HUES48 (cell line): ENCODE data around the gene ADARB1.

Experiments used
- H3K27ac ChIP-seq: one replicate; pipeline ENCODE4 v1.7.0; 2013; ENCODE audit warnings: low read depth, low read length, inconsistent platforms
- H3K27me3 ChIP-seq: 2 replicates; pipeline ENCODE4 v1.6.1; 2013; ENCODE audit warnings: mild to moderate bottlenecking, low read length; ENCODE audit not compliant: control insufficient read depth, insufficient read depth
- H3K36me3 ChIP-seq: 2 replicates; pipeline ENCODE4 v1.6.1; 2013; ENCODE audit warnings: low read length; ENCODE audit not compliant: control insufficient read depth, insufficient read depth
- H3K4me1 ChIP-seq: 2 replicates; pipeline ENCODE4 v1.6.1; 2013; ENCODE audit warnings: mild to moderate bottlenecking, low read length; ENCODE audit not compliant: control insufficient read depth, insufficient read depth
- H3K4me3 ChIP-seq: 2 replicates; pipeline ENCODE4 v1.5.1; 2013; ENCODE audit warnings: mild to moderate bottlenecking, low read depth, low read length
- H3K9ac ChIP-seq: 2 replicates; pipeline ENCODE4 v1.6.1; 2013; ENCODE audit warnings: mild to moderate bottlenecking, low read depth, low read length, moderate library complexity
- H3K9me3 ChIP-seq: 2 replicates; pipeline ENCODE4 v1.6.1; 2013; ENCODE audit warnings: low read length; ENCODE audit not compliant: control insufficient read depth, insufficient read depth

The ADARB1 gene

DNA sequence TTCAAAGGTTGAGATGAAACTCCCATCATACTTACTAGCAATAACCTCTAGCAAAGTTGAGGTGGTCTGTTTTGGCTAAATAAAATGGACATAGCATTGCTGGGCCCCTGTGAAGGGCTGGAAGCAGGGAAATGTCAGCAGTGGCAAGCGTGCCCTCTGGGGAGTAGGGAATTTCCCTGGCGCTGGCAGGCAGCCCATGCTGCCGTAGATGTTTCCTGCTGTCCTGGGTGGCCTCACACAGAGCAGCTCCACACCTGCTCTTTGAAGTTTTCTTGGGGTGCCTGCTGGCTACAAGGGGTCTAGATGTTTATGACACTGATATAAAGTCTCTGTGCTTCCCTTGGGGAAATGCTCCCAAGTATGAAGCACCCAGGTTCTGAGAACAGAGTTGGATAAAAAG lies 30.2 kb downstream of the ADARB1 start:
- H3K27ac ChIP-seq, result no peak overlapping the region
- H3K4me3 ChIP-seq, result no peak overlapping the region

DNA sequence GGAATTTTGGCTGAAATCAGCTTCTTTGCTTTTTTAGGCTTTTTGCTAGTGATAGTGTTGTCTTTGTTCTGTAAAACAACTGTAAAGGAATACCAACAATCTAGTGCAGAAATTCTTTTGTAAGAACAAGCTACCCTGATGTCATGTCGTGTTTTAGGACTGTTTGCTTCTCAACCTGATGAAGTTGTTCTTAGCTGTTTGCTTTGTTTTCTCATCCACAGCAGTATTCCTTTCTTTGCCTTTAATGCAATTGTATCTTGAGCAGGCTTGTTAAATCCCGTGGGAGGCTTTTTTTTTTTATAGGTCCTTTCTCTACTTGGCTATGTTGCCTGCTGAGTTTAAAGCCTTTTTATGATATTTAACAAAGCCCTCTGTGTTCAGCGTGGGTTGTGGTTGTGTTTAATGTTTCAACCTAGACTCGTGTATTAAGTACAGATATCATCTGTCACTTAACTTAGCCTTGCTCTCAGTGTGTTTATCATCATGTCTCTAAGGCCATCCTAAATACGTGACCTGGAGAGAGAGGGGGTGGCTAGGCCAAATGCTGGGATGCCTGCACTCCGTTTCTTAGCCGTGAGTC lies 31.6 kb downstream of the ADARB1 start:
- Histone ChIP-seq H3K27me3 (no peaks in the 10 kb centered on the region), H3K4me3 (no peak overlapping the region), H3K9me3 (no peaks in the 10 kb centered on the region), H3K4me1 (no peaks in the 10 kb centered on the region), H3K27ac (no peak overlapping the region), H3K9ac (no peak overlapping the region), H3K36me3 (no peaks in the 10 kb centered on the region)

More for the DNA sequence above, 30.2 kb downstream of the ADARB1 start:
- no peaks in the 10 kb centered on the region for H3K9me3 ChIP-seq
- H3K36me3 ChIP-seq, result no peaks in the 10 kb centered on the region
- H3K9ac ChIP-seq, result no peak overlapping the region
- no peaks in the 10 kb centered on the region for H3K27me3 ChIP-seq
- no peaks in the 10 kb centered on the region for H3K4me1 ChIP-seq

DNA sequence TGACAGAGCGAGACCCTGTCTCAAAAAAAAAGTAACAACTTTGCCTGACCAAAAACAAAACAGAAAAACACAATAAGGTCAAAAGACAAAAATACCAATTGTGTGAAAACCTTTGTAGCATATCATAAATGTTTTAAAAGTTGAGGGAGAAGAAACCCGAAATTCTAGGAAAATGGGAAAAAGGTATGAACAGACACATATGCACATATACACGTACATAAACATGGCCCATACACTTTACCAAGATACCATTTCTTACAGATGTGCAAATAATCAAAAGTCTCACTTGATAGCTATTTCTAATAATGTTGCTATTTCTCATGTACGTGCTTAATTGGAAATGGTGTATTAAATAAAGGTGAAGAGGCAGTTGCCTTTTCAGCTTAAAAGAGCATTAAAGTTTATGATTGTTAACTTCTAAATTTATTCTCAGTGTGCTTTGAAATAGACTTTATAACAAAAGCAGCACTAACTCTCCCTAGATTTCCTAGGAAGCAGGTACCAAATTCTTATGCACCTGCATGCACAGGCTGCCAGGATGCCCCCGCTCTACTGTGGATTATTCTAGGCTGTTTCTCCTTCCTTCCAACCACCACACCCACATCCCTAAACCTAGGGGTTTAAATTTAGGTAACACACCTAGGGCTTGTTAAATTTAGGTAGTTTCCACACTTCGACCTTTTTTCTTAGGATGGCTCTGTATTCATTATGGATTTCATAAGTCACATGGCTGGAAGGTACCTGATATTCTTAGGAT lies 33.8 kb downstream of the ADARB1 start:
- Histone ChIP-seq H3K27ac (no peak overlapping the region), H3K27me3 (no peaks in the 10 kb centered on the region), H3K9ac (no peak overlapping the region), H3K9me3 (no peaks in the 10 kb centered on the region), H3K4me3 (no peak overlapping the region), H3K4me1 (no peaks in the 10 kb centered on the region), H3K36me3 (no peaks in the 10 kb centered on the region)

DNA sequence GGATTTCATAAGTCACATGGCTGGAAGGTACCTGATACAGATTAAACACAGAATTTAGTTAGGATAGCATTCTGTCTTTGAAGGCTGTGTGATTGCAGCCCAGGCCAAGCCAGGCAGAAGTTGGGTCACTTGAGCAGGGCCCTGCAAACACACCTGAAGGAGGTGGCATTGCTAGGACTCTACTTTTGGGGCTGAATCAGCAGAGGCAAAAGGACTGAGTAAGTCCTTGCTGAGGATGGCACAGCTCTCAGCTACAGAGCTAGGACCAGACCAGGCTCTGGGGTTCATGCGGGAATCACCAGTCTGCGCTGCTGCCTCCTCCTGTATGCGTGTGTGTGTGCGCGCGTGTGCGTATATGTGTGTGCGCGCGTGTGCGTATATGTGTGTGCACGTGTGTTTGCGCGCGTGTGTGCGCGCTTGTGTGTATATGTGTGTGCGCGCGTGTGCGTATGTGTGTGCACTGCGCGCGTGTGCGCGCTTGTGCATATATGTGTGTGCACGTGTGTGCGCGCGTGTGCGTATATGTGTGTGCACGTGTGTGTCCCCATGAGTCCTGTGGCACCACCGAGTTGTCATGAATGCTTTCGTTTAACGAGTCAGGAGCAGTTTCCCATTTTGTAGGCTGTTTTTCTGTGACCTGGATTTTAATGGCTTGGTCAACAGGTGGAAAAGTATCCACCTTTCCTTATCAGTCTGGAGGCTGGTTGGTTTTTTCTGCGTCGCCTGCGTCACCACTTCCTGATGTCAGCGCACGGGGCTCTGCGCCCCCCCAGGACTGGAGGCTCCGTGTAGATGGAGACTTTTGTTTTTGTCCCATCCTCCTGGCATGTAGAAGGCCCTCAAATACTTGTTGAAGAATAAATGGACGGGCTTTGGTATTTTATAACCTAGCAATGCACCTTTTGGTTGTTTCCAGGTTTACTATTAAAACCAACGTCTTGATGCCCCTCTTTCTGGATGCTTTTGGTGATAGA lies 34.7 kb downstream of the ADARB1 start:
- no peak overlapping the region for H3K9ac ChIP-seq
- no peak overlapping the region for H3K27ac ChIP-seq
- H3K27me3 ChIP-seq, result no peaks in the 10 kb centered on the region
- no peaks in the 10 kb centered on the region for H3K4me1 ChIP-seq
- no peaks in the 10 kb centered on the region for H3K9me3 ChIP-seq
- H3K4me3 ChIP-seq, result no peak overlapping the region
- no peaks in the 10 kb centered on the region for H3K36me3 ChIP-seq

DNA sequence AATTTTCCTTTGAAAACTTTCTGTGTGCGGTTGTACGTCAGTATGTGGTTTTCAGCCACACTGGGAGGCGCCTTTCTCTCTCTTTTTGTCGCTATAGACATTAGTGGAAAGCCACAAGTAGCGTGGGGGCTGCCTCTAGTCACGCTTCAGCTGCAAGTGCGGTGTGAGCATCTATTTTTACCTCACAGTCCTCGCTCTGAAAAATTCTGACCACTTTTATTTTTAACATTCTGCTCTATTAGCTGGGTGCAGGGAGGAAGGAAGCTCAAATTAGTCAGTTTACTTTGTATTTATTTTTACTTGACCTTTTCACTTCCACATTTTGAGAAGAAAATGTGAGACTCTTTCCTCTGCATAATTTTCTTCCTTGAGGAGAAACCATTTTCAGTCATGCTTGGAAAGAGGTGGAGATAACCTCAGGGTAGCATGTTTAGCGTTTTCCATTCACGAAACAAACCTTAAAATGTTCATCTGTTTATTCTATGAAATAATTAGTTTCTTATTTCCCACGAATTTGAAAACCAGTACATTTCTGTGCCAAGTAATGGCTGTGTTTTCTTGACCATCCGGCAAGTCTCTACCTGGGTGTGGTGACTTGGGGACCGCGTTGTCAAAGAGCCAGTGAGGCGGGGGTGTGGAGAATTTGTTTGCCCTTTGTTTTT lies 35.6 kb downstream of the ADARB1 start:
- Histone ChIP-seq H3K9ac (no peak overlapping the region), H3K27ac (no peak overlapping the region), H3K4me3 (no peak overlapping the region), H3K4me1 (no peaks in the 10 kb centered on the region), H3K27me3 (no peaks in the 10 kb centered on the region), H3K9me3 (no peaks in the 10 kb centered on the region), H3K36me3 (no peaks in the 10 kb centered on the region)

DNA sequence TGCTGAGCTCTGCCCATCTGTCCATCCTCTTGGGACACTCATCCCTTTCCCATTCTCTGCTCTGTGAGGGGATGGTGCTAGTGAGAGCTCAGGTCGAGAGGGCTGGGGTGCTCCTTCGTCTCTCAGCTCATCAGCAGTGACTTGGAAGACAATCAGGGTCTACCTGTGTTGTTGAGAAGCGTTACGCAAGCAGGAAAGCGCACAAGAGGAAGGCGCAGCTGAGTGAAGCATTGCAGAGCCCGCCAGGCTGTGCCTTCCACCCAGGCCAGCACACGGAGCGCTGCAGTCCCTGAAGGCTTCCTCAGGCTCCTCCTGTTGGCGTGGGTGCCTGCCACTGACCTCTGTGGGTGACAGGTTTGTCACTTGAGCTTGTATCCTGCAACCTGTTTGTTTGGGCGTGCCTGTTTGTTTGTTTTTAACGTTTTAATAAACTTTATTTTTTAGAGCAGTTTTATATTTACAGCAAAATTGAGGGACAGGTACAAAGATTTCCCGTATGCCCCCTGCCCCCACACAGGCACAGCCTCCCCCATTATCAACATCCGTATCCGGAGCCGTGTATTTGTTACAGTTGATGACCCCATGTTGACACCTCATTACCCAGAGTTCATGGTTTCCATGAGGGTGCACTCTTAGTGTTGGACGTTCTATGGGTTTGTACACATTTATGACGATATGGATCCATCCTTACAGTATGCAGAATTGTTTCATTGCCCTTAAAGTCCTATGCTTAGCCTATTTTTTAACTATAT lies 36.7 kb downstream of the ADARB1 start:
- H3K9ac ChIP-seq, result no peak overlapping the region
- H3K9me3 ChIP-seq, result no peaks in the 10 kb centered on the region
- no peaks in the 10 kb centered on the region for H3K27me3 ChIP-seq
- no peaks in the 10 kb centered on the region for H3K4me1 ChIP-seq
- H3K4me3 ChIP-seq, result no peak overlapping the region
- H3K27ac ChIP-seq, result no peak overlapping the region
- no peaks in the 10 kb centered on the region for H3K36me3 ChIP-seq

DNA sequence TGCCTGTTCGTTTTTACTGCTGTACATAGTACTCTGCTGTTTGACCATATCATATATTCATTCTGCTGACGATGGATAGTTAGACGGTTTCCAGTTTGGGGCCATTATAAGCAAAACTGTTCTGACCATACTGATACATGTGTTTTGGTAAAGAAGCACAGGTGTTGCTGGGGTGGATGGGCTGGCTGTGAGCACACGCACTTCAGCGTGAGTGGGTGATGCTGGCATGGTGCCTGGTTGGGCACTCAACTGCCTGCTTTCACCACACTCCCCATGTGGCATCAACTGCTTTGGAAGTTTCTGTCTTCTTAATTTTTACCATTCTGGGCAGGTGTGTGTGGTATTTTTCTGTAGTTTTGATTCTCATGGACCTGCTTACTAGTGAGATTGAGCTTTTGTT lies 37.3 kb downstream of the ADARB1 start:
- Histone ChIP-seq H3K9me3 (no peaks in the 10 kb centered on the region), H3K27me3 (no peaks in the 10 kb centered on the region), H3K4me3 (no peak overlapping the region), H3K4me1 (no peaks in the 10 kb centered on the region), H3K27ac (no peak overlapping the region), H3K9ac (no peak overlapping the region), H3K36me3 (no peaks in the 10 kb centered on the region)

DNA sequence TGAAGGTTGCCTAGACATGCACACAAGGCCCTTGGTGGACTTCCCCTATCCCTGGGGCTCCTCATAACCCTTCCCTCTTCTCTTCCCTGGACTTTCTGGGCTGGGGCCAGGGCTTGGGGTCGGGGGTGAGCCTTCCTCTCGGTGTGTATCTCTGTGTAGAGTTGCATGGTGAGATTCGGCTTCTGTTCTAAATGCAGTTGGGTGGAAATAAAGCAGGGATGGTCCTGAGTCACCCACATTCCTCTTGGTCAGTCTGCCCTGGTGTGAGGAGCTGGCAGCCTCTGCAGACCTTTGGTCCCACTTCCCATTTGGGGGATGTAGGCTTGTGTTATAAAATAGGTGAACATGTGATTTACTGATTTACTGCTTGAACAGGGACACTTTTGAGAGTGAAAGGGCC lies 38.0 kb downstream of the ADARB1 start:
- no peaks in the 10 kb centered on the region for H3K9me3 ChIP-seq
- no peaks in the 10 kb centered on the region for H3K27me3 ChIP-seq
- no peaks in the 10 kb centered on the region for H3K4me1 ChIP-seq

DNA sequence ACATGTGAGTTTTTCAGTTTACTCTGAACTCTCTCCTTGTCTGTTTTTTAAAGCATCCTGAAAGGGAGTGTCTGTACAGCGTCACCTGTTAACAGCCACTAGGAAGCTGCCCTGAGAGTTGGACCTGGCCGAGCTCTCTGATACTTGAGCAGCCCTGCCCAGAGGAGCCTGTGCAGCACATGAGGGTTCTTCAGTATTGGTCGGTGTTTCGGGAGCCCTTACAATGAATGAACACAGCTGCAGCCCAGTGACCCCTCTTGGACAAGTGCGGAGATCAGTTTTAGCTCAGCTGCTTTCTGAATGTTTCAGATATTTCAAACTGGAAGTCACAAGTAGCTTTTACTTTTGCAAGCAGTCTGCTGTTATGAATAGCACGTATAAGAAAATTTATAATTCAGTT lies 39.2 kb downstream of the ADARB1 start:
- H3K36me3 ChIP-seq, result no peaks in the 10 kb centered on the region
- H3K27me3 ChIP-seq, result no peaks in the 10 kb centered on the region
- H3K9ac ChIP-seq, result no peak overlapping the region
- no peak overlapping the region for H3K27ac ChIP-seq
- H3K4me3 ChIP-seq, result no peak overlapping the region
- H3K4me1 ChIP-seq, result no peaks in the 10 kb centered on the region
- H3K9me3 ChIP-seq, result no peaks in the 10 kb centered on the region

More for the DNA sequence above, 38.0 kb downstream of the ADARB1 start:
- H3K4me3 ChIP-seq, result no peak overlapping the region
- no peak overlapping the region for H3K9ac ChIP-seq
- no peaks in the 10 kb centered on the region for H3K36me3 ChIP-seq
- H3K27ac ChIP-seq, result no peak overlapping the region

DNA sequence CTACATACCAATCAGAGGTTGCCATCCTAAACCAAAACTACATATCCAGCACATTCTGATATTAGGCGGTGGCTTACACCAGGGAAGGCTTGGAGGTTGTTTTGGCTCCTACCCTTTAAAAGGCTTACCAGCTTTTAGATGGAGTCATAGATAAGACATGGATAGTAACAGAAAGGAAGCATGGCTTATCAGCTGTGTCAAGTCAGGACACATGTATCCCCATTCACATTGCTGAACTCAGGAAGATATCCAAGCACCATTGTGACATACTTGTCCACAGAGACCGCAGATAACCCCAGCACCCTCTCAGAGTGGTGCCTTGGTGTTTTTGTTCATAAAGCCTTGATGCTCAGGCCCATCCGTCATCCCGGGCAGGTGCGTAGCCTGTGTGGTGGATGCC lies 39.7 kb downstream of the ADARB1 start:
- H3K36me3 ChIP-seq, result no peaks in the 10 kb centered on the region
- H3K4me3 ChIP-seq, result no peak overlapping the region
- no peaks in the 10 kb centered on the region for H3K27me3 ChIP-seq
- no peaks in the 10 kb centered on the region for H3K9me3 ChIP-seq
- no peaks in the 10 kb centered on the region for H3K4me1 ChIP-seq
- H3K27ac ChIP-seq, result no peak overlapping the region
- H3K9ac ChIP-seq, result no peak overlapping the region
